SK-N-SH treated with all-trans-retinoic acid at 6 μM for 48 hours (cell line): Measurements from ENCODE around the gene IRS2.

Experiments
- ISL1 ChIP-seq: fragments of 250-450 bp; sonication (Bioruptor Pico); IDR thresholded peaks from 2 replicates; pipeline ENCODE4 v2.1.2; 2022; ENCODE audit warnings: mild to moderate bottlenecking, moderate library complexity
- PPARA ChIP-seq: fragments of 250-450 bp; sonication (Bioruptor Pico); IDR thresholded peaks from 2 replicates; pipeline ENCODE4 v1.5.0; 2020; ENCODE audit warnings: mild to moderate bottlenecking, borderline replicate concordance
- RARB ChIP-seq: fragments of 250-450 bp; sonication (Bioruptor Pico); IDR thresholded peaks from 2 replicates; pipeline ENCODE4 v1.8.0; 2021; ENCODE audit warnings: mild to moderate bottlenecking, moderate library complexity
- TOX ChIP-seq: fragments of 250-450 bp; sonication (Bioruptor Pico); IDR thresholded peaks from 2 replicates; pipeline ENCODE4 v1.8.0; 2021; ENCODE audit warnings: mild to moderate bottlenecking, moderate library complexity, borderline replicate concordance

DNA sequence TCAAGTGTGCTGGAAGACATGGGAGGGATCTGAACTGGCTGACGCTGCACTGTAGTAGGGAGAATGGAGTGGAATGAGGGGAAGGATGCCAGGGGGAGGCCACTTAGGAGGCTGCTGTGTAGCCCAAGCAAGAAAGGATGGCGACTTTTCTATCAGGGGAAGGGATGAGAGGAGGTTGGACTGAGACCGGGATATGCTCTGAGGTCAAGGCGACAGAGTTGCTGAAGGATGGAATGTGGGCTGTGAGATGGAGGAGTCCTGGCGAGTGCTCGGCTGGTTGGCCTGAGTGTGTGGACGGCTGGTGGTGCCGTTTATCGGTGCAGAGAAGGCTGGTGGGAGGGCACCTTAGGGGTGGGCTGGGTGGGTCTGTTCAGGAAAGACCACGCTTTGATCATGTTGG lies 45.7 kb downstream of the IRS2 start:
- no peak for TF ChIP-seq ISL1 (CRISPR knock-in tag)
- TF ChIP-seq RARB (CRISPR knock-in tag) = no peak
- TF ChIP-seq TOX (CRISPR knock-in tag) = no peak
- TF ChIP-seq PPARA (CRISPR knock-in tag) = no peak
